Gastroesophageal sphincter (tissue), 3 donors: ENCODE measurements around the gene CARS1.

Experiments used
- CTCF ChIP-seq, 4 experiments: fragments of 200-600 bp in 2 of 4; fragments of 450-650 bp in 2 of 4; sonication (generic) in 1 of 4; IDR thresholded peaks; one replicate each; pipeline ENCODE4 v1.5.1; 2017 to 2019; ENCODE audit warnings: antibody characterized with exemption in 4 of 4, mild to moderate bottlenecking in 2 of 4, moderate library complexity in 2 of 4
- POLR2A ChIP-seq, 2 donors: fragments of 450-650 bp; IDR thresholded peaks; one replicate each; pipeline ENCODE4 v1.6.1; 2017; ENCODE audit warnings: antibody characterized with exemption in 2 of 2, mild to moderate bottlenecking in 2 of 2, moderate library complexity in 1 of 2

GRCh38 chr11:3002351-3002861 is 54.8 kb downstream of the CARS1 start:
- TF ChIP-seq POLR2A (IDR thresholded peaks at IDR 0.05) (no peak), CTCF (IDR thresholded peaks at IDR 0.05) (no peak)
